Measurements from ENCODE around the gene PIAS4.
A peak's percentile ranks its signal among the peaks of the same experiment; 100 is the strongest.

Gene PIAS4

GRCh38 chr19:4077800-4078684 is 70.5 kb downstream of the PIAS4 start:
- DNase-seq (ENCODE audit: low spot score): peak; percentile 58

- DNase-seq (ENCODE audit: low spot score): no peak
Observed at GRCh38 chr19:4080473-4080872, 72.9 kb downstream of the PIAS4 start.

- no peak for DNase-seq (ENCODE audit: low spot score)
Observed at GRCh38 chr19:4081441-4082129, 74.0 kb downstream of the PIAS4 start.

GRCh38 chr19:4082172-4082571 is 74.6 kb downstream of the PIAS4 start:
- no peak for DNase-seq (ENCODE audit: low spot score)

- DNase-seq (ENCODE audit: low spot score): no peak
Observed at GRCh38 chr19:4083677-4084546, 76.4 kb downstream of the PIAS4 start.

GRCh38 chr19:4084547-4084877 is 77.0 kb downstream of the PIAS4 start:
- no peak for DNase-seq (ENCODE audit: low spot score)

GRCh38 chr19:4086411-4086867 is 78.9 kb downstream of the PIAS4 start:
- no peak for DNase-seq (ENCODE audit: low spot score)

DNA sequence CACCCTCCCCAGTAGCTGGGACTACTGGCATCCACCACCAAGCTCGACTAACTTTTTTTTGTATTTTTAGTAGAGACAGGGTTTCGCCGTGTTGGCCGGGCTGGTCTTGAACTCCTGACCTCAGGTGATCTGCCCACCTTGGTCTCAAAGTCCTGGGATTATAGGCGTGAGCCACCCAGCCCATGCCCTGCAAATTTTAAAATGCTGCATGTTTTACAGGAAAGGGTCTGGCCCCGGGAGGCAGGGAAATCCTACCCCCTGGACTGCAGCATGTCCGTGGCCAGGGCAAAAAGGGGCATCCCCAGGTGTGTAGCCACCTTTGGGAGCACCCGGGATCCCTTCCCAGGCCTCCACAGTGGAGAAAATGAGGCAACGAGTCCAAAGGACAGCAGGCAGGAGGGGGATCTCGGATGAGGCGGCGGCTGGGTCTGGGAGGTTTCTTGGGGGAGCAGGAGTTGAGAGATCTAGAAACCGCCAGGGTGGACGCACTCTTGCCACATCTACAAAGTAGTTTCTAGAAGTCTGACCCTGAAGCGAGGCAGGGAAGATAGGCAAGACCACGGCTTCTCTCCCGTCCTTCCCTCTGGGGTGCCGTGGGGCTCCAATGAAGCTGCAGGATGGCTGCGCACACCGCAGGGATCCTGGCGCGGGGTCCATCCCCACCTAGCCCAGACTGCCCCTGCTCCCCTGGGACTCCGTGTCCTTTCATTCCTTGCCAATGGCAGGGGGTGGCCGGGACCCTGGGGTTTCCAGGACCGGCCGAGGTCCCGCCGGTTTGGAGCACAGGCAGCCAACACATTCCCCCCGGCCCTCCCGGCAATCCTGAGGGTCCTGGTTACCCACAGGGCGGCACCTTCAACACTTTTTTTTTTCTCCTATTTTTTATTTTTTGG is 80.5 kb downstream of the PIAS4 start:
- no peak for DNase-seq (ENCODE audit: low spot score)

DNA sequence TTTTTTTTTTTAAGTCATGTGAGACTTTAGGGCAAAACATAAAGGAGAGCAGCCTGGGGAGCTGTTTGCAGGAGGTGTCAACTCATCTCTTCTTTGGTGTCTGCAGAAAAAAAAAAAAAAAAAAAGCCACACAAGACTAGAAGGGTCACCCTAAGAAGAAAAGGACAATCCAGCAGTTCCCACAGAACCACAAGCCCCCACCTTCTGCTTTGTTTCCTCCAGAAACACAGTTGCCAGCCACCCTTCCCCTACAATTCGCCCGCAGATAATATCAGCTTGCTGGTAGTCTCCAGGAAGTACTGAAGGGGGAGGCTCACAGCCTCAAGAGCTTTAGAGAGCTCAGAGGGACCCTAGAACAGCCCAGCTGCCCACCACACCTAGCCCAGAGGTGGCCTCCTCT is 81.4 kb downstream of the PIAS4 start:
- no peak for DNase-seq (ENCODE audit: low spot score)

Data from hepatic stellate cell (primary cell).